ENCODE measurements around the gene CST9L.

The CST9L gene

GRCh38 chr20:23603321-23603720, 35.0 kb upstream of the CST9L start:
- H3K4me1 ChIP-seq (ENCODE audit: control insufficient read depth, insufficient read depth, low read length) = peaks cover 6% of the 10 kb centered on the region; the same call in 1 of the 2 replicates
- H3K27ac ChIP-seq (ENCODE audit: low read depth, low read length) = no peak overlapping the region
- H3K9ac ChIP-seq (ENCODE audit: low read length) = no peak overlapping the region
- no peaks in the 10 kb centered on the region for H3K9me3 ChIP-seq (ENCODE audit: control insufficient read depth, insufficient read depth, low read depth, low read length)
- H3K27me3 ChIP-seq (ENCODE audit: control insufficient read depth, insufficient read depth, low read length) = no peaks in the 10 kb centered on the region; the same call in 1 of the 2 replicates
- no peaks in the 10 kb centered on the region for H3K36me3 ChIP-seq (ENCODE audit: control insufficient read depth, insufficient read depth, low read length)
- H3K4me3 ChIP-seq (ENCODE audit: low read depth, low read length) = no peak overlapping the region

GRCh38 chr20:23602699-23603098, 34.4 kb upstream of the CST9L start:
- no peaks in the 10 kb centered on the region; the same call in 1 of the 2 replicates for H3K27me3 ChIP-seq (ENCODE audit: control insufficient read depth, insufficient read depth, low read length)
- H3K27ac ChIP-seq (ENCODE audit: low read depth, low read length) = no peak overlapping the region
- H3K9me3 ChIP-seq (ENCODE audit: control insufficient read depth, insufficient read depth, low read depth, low read length) = no peaks in the 10 kb centered on the region
- H3K4me3 ChIP-seq (ENCODE audit: low read depth, low read length) = no peak overlapping the region
- H3K36me3 ChIP-seq (ENCODE audit: control insufficient read depth, insufficient read depth, low read length) = no peaks in the 10 kb centered on the region
- no peak overlapping the region for H3K9ac ChIP-seq (ENCODE audit: low read length)
- H3K4me1 ChIP-seq (ENCODE audit: control insufficient read depth, insufficient read depth, low read length) = 0 out of 2 replicates have a peak, but pooled peaks cover 2% of the 10 kb centered on the region

- Histone ChIP-seq H3K36me3 (ENCODE audit: control insufficient read depth, insufficient read depth, low read length) (no peaks in the 10 kb centered on the region), H3K27ac (ENCODE audit: low read depth, low read length) (no peak overlapping the region), H3K9me3 (ENCODE audit: control insufficient read depth, insufficient read depth, low read depth, low read length) (no peaks in the 10 kb centered on the region), H3K9ac (ENCODE audit: low read length) (no peak overlapping the region), H3K27me3 (ENCODE audit: control insufficient read depth, insufficient read depth, low read length) (no peaks in the 10 kb centered on the region; the same call in 1 of the 2 replicates), H3K4me3 (ENCODE audit: low read depth, low read length) (no peak overlapping the region), H3K4me1 (ENCODE audit: control insufficient read depth, insufficient read depth, low read length) (0 out of 2 replicates have a peak, but pooled peaks cover 2% of the 10 kb centered on the region)
Measured at GRCh38 chr20:23602241-23602640, 34.0 kb upstream of the CST9L start.

DNA sequence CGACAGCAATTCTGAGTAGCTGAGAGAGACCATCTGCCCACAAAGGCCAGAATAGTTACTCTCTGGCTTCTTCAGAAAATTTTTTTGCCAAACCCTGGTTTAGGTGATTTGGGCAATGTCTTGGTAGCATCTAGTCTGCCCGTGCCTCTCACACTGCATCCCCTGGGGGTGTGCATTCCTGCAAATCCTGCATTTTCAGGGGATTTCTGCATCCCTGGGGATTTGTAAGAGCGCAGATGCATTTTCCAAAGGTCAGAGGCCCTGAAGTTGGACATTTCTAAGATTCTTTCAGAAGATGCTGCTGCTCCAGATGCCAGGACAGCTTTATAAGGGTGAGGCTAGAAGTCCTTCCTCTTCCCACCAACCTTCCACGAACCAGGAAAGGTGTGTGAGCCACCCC, 33.4 kb upstream of the CST9L start:
- Histone ChIP-seq H3K36me3 (ENCODE audit: control insufficient read depth, insufficient read depth, low read length) (no peaks in the 10 kb centered on the region), H3K27ac (ENCODE audit: low read depth, low read length) (no peak overlapping the region), H3K4me3 (ENCODE audit: low read depth, low read length) (no peak overlapping the region), H3K9me3 (ENCODE audit: control insufficient read depth, insufficient read depth, low read depth, low read length) (no peaks in the 10 kb centered on the region), H3K27me3 (ENCODE audit: control insufficient read depth, insufficient read depth, low read length) (no peaks in the 10 kb centered on the region; the same call in 1 of the 2 replicates), H3K4me1 (ENCODE audit: control insufficient read depth, insufficient read depth, low read length) (0 out of 2 replicates have a peak, but pooled peaks cover 2% of the 10 kb centered on the region), H3K9ac (ENCODE audit: low read length) (no peak overlapping the region)

- no peak overlapping the region for H3K27ac ChIP-seq (ENCODE audit: low read depth, low read length)
- no peak overlapping the region for H3K4me3 ChIP-seq (ENCODE audit: low read depth, low read length)
- no peaks in the 10 kb centered on the region for H3K36me3 ChIP-seq (ENCODE audit: control insufficient read depth, insufficient read depth, low read length)
- H3K27me3 ChIP-seq (ENCODE audit: control insufficient read depth, insufficient read depth, low read length) = no peaks in the 10 kb centered on the region
- no peaks in the 10 kb centered on the region; the same call in 1 of the 2 replicates for H3K9me3 ChIP-seq (ENCODE audit: control insufficient read depth, insufficient read depth, low read depth, low read length)
- 0 out of 2 replicates have a peak, but pooled peaks cover 5% of the 10 kb centered on the region for H3K4me1 ChIP-seq (ENCODE audit: control insufficient read depth, insufficient read depth, low read length)
- H3K9ac ChIP-seq (ENCODE audit: low read length) = no peak overlapping the region
Measured at GRCh38 chr20:23598481-23598880, 30.2 kb upstream of the CST9L start.

DNA sequence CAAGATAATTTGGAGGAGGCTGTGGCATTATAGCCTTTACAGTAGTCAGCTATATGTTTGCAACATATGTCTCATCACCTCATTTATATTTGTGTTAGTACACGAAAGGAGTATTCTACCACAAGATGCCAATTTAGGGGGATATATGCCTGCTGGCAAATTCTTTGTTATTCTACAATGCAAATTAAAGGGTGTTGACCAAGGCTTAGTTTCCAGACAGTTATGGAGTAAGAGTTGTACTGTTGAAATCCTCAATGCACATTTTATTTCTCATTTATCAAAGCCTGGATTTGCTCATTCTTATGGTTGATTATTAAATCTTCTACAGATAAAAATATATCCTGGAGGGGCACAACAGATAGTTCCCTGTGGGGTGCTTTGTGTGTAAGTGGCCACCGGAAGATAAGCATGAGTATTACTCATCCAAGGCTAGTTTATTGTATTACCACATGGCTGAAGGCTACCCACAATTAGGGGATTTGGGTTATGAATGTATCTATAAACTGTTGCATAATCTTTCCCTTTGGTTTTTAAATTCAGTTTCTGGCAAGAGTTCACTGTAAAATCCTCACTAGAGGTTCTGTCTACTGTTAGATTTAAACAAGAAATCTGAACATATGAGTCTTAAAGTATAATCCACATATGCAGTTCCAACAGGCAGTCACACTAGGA, 28.4 kb upstream of the CST9L start:
- H3K36me3 ChIP-seq (ENCODE audit: control insufficient read depth, insufficient read depth, low read length) = no peaks in the 10 kb centered on the region
- no peaks in the 10 kb centered on the region for H3K27me3 ChIP-seq (ENCODE audit: control insufficient read depth, insufficient read depth, low read length)
- no peak overlapping the region for H3K27ac ChIP-seq (ENCODE audit: low read depth, low read length)
- H3K4me1 ChIP-seq (ENCODE audit: control insufficient read depth, insufficient read depth, low read length) = 0 out of 2 replicates have a peak, but pooled peaks cover 5% of the 10 kb centered on the region
- no peaks in the 10 kb centered on the region; the same call in 1 of the 2 replicates for H3K9me3 ChIP-seq (ENCODE audit: control insufficient read depth, insufficient read depth, low read depth, low read length)
- H3K4me3 ChIP-seq (ENCODE audit: low read depth, low read length) = no peak overlapping the region
- H3K9ac ChIP-seq (ENCODE audit: low read length) = no peak overlapping the region

DNA sequence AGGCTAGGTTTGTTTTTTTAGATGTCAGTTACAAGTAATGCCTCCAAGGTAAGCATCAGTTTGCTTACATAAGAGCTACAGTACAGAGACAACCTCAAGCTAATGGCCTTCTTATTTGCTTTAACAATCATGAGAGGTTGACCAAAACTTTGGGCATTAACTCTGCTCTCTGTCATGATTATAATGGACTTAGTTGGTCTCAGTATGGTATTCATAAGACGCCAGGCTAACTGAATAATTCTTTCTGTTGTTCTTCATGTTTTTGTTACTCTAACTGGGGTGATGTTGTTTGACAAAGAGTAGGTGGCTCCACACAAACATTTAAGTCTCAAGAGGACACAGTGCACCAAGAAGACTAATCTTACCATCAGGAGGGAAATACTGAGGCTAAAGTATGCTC, 27.7 kb upstream of the CST9L start:
- no peaks in the 10 kb centered on the region; the same call in 1 of the 2 replicates for H3K9me3 ChIP-seq (ENCODE audit: control insufficient read depth, insufficient read depth, low read depth, low read length)
- no peak overlapping the region for H3K27ac ChIP-seq (ENCODE audit: low read depth, low read length)
- no peak overlapping the region for H3K9ac ChIP-seq (ENCODE audit: low read length)
- no peaks in the 10 kb centered on the region for H3K36me3 ChIP-seq (ENCODE audit: control insufficient read depth, insufficient read depth, low read length)
- H3K4me1 ChIP-seq (ENCODE audit: control insufficient read depth, insufficient read depth, low read length) = 0 out of 2 replicates have a peak, but pooled peaks cover 5% of the 10 kb centered on the region
- no peaks in the 10 kb centered on the region for H3K27me3 ChIP-seq (ENCODE audit: control insufficient read depth, insufficient read depth, low read length)
- H3K4me3 ChIP-seq (ENCODE audit: low read depth, low read length) = no peak overlapping the region

DNA sequence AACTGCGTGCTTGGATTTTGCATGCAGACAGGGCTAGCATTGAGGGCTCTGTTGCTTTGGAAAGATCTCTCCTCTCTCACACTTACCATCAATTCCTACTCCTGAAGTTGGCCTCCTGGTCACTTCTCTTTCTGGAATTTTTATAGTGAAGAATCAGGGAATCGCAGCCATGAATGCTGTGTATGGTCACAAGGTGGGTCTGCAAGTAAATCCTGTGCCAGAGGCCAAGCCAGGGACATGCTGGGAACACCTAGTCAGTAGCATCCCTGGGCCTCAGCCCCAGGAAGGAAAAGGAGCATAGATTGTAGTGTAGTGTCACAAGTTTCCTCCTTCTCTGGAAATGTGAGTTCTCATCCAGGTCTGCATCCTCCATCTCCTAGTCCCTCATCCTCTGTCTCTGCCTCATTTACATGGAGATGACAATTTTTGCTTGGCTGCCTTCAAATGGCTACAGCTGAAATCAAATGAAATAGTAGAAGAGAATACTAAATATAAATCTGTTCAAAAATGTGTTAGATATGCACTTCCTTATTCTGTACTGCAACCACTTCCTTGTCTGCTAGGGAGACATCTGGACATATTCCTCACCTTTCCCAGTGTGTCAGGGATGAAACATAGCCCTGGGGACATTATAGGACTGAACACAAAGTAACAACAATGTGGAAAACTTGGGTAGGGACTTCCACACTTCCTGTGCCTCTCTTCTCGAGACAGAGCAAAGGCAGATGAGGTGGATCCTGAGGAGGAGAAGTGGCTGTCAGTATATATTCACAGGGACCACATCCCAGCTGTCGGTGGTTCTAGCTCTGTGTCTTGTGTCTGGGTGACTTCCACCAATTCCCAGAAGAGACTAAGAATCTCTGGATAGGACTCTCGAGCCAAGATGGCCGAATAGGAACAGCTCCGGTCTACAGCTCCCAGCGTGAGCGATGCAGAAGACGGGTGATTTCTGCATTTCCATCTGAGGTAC, 20.4 kb upstream of the CST9L start:
- Histone ChIP-seq H3K4me3 (ENCODE audit: low read depth, low read length) (peak overlapping the region; percentile 33), H3K27me3 (ENCODE audit: control insufficient read depth, insufficient read depth, low read length) (no peaks in the 10 kb centered on the region), H3K9ac (ENCODE audit: low read length) (no peak overlapping the region), H3K9me3 (ENCODE audit: control insufficient read depth, insufficient read depth, low read depth, low read length) (0 out of 2 replicates have a peak, but pooled peaks cover 2% of the 10 kb centered on the region), H3K27ac (ENCODE audit: low read depth, low read length) (no peak overlapping the region), H3K36me3 (ENCODE audit: control insufficient read depth, insufficient read depth, low read length) (no peaks in the 10 kb centered on the region), H3K4me1 (ENCODE audit: control insufficient read depth, insufficient read depth, low read length) (peaks cover 4% of the 10 kb centered on the region; the same call in 1 of the 2 replicates)

DNA sequence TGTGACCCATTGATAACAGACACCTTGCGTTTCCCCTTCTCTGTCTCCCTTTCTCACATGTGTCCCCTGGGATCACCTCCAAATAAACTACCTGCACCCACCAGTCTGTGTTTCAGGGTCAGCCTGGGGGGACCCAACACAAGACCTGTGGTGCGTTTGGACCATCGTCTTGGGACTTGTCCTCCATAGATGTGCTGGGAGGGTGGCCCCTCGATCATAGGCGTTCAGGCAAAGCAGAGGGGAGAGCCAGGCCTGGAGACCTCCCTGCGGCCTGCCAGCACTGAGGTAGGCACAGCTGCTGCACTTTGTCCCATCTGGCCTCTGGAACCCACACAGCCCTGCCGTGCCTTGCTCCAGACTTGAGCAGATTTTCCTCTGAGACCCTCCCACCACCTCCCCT, 19.3 kb upstream of the CST9L start:
- no peaks in the 10 kb centered on the region for H3K27me3 ChIP-seq (ENCODE audit: control insufficient read depth, insufficient read depth, low read length)
- no peak overlapping the region for H3K9ac ChIP-seq (ENCODE audit: low read length)
- H3K27ac ChIP-seq (ENCODE audit: low read depth, low read length) = no peak overlapping the region
- no peaks in the 10 kb centered on the region for H3K36me3 ChIP-seq (ENCODE audit: control insufficient read depth, insufficient read depth, low read length)
- no peak overlapping the region for H3K4me3 ChIP-seq (ENCODE audit: low read depth, low read length)
- 0 out of 2 replicates have a peak, but pooled peaks cover 2% of the 10 kb centered on the region for H3K9me3 ChIP-seq (ENCODE audit: control insufficient read depth, insufficient read depth, low read depth, low read length)
- peaks cover 4% of the 10 kb centered on the region; the same call in 1 of the 2 replicates for H3K4me1 ChIP-seq (ENCODE audit: control insufficient read depth, insufficient read depth, low read length)

DNA sequence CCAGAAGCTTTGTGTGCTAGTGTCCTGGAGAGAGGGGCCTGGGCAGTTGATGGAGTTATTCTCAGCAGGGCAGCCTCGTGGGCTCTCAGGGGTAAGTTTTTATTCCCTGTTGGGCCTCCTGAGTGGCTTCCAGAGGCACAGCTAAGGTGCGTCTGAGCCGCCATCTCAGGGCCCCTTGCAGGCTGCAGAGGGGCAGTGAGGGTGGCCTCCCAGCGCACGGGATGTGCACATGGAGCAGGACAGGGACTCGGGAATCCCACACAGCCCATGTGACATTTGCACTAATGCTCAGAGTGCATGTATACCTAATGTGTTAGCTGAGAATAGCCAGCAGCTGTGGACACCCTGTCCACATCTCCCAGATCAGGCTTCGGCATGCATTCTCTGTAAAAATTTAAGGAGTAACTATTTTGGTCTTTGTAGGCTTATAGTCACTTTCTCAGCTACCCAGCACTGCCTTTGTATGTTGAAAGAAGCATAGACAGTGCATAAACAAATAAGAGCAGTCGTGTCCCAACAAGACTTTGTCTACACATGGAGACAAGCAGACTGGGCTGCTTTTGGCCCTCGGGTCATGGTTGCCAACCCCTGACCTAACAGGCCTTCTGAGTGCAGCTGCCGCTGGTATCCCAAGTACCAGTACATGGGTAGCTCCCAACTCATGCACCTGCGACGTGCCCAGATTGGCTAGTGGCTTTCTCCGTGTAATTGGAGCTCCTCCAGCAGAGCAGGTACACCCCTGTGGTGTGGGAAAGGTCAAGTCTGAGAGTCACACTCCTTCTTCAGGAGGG, 18.6 kb upstream of the CST9L start:
- Histone ChIP-seq H3K27me3 (ENCODE audit: control insufficient read depth, insufficient read depth, low read length) (no peaks in the 10 kb centered on the region), H3K4me3 (ENCODE audit: low read depth, low read length) (no peak overlapping the region), H3K36me3 (ENCODE audit: control insufficient read depth, insufficient read depth, low read length) (no peaks in the 10 kb centered on the region), H3K27ac (ENCODE audit: low read depth, low read length) (no peak overlapping the region), H3K9ac (ENCODE audit: low read length) (no peak overlapping the region), H3K4me1 (ENCODE audit: control insufficient read depth, insufficient read depth, low read length) (peaks cover 4% of the 10 kb centered on the region; the same call in 1 of the 2 replicates), H3K9me3 (ENCODE audit: control insufficient read depth, insufficient read depth, low read depth, low read length) (peaks cover 2% of the 10 kb centered on the region; the same call in 1 of the 2 replicates)

All from HUES6 (cell line).